ENCODE data around the gene DUSP15. TPM values are rescaled to one million over a fixed set of nuclear protein-coding genes. Genes with fewer than 3 reads are reported as not detected.
A peak's percentile ranks its signal among the peaks of the same experiment; 100 is the strongest.

DUSP15 gene
- total and polyA plus RNA-seq, 7 donors = 0.60 to 2.6 (median 1.7) TPM; not detected in 2

DNA sequence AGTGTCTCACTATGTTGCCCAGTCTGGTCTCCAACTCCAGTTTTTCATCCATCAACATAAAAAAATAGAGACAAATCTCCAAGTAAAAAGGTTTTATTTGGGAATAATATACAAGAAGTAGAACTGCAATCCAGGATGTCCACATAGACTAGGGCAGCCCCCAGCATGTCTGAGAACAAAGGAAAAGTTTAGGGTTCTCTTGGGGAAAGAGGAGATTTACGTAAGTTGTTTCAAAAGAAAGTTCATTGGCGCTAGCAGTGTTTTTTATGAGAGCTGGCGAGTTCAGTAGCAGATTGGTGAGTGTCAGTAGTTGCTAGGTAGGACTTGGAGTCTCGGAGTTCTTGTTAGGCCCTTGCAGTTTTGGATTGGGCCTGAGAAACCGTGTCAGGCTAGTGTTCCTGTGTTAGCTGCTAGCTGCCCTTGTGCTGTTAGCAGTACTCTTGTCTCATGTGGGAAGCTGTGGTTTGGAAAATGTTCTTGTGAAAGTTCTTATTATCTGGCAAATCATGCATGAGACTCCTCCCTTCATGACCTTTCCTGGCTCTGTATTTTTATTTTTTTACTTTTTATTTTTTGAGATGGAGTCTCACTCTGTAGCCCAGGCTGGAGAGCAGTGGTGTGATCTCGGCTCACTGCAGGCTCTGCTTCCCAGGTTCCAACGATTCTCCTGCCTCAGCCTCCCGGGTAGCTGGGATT, 24.8 kb upstream of the DUSP15 start:
- WGBS, 2 donors = 41 to 44% methylated on average over 8 of the region's 8 CpGs
- H3K4me1 ChIP-seq = peaks cover 0 to 5% (median 2%) of the 10 kb centered on the region in 4 donors
- no peaks in the 10 kb centered on the region for H3K9me3 ChIP-seq
- H3K27me3 ChIP-seq = no peaks in the 10 kb centered on the region
- peak; percentile 86 for DNase-seq
- peak overlapping the region; percentile 58 to 72 (median 66) for H3K27ac ChIP-seq
- no peaks in the 10 kb centered on the region for H3K36me3 ChIP-seq
- no peak overlapping the region for H3K4me3 ChIP-seq
- intact Hi-C loops (cut with DNase I) = no loop called here
- no peak for TF ChIP-seq EP300 (IDR thresholded peaks at IDR 0.05)
- no peak for TF ChIP-seq POLR2A (IDR thresholded peaks at IDR 0.05)
- peak in 1 of 4 donors; percentile 63 for TF ChIP-seq POLR2AphosphoS5 (IDR thresholded peaks at IDR 0.05)
- TF ChIP-seq, protein P1, sequence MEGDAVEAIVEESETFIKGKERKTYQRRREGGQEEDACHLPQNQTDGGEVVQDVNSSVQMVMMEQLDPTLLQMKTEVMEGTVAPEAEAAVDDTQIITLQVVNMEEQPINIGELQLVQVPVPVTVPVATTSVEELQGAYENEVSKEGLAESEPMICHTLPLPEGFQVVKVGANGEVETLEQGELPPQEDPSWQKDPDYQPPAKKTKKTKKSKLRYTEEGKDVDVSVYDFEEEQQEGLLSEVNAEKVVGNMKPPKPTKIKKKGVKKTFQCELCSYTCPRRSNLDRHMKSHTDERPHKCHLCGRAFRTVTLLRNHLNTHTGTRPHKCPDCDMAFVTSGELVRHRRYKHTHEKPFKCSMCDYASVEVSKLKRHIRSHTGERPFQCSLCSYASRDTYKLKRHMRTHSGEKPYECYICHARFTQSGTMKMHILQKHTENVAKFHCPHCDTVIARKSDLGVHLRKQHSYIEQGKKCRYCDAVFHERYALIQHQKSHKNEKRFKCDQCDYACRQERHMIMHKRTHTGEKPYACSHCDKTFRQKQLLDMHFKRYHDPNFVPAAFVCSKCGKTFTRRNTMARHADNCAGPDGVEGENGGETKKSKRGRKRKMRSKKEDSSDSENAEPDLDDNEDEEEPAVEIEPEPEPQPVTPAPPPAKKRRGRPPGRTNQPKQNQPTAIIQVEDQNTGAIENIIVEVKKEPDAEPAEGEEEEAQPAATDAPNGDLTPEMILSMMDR (IDR thresholded peaks at IDR 0.05) = no peak

DNA sequence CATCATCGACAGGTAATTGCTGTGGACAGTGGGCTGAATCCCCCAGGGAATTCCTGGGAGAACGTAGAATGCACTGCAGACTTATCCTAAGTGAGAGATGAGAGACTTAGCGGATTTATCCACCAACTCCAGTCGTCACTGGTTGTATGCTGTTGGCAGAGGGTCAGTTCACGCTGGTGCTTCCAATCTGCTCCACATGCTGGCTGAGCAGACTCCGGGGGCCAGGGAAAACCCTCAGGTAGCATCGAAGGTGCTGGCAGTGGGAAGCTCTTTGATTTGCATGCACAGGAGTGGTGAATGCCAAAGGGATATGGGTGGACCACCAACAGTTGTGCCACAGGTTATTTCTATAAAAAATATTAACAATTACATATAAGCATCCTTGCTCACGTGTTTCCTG, 20.3 kb upstream of the DUSP15 start:
- no peak overlapping the region for H3K27ac ChIP-seq
- no peak for DNase-seq
- peaks cover 0 to 5% (median 2%) of the 10 kb centered on the region in 4 donors for H3K4me1 ChIP-seq
- no peaks in the 10 kb centered on the region for H3K9me3 ChIP-seq
- H3K36me3 ChIP-seq = no peaks in the 10 kb centered on the region
- TF ChIP-seq POLR2A (IDR thresholded peaks at IDR 0.05) (no peak), POLR2AphosphoS5 (IDR thresholded peaks at IDR 0.05) (no peak), EP300 (IDR thresholded peaks at IDR 0.05) (no peak)
- TF ChIP-seq, protein P1 (IDR thresholded peaks at IDR 0.05) = no peak
- WGBS, 2 donors = 69 to 77% methylated on average over 8 of the region's 8 CpGs
- H3K4me3 ChIP-seq = no peak overlapping the region
- intact Hi-C loops (cut with DNase I) = no loop called here
- no peaks in the 10 kb centered on the region for H3K27me3 ChIP-seq

DNA sequence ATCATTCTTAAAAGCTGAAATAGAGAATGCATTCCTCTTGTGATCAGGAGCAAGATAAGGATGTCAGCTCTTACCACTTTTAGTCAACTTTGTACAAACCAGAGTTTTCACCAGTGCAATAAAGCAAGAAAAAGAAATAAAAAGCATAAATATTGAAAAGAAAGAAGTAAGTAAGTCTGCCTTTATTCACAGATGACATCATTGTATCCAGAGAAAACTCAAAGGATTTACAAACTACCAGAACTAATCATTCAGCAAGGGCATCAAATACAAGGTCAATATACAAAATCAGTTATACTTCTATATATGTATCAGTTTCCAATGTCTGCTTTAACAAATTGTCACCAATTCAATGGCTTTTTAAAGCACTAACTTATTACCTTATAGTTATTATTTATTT, 13.5 kb upstream of the DUSP15 start:
- Histone ChIP-seq H3K9me3 (no peaks in the 10 kb centered on the region), H3K36me3 (no peaks in the 10 kb centered on the region), H3K27me3 (no peaks in the 10 kb centered on the region), H3K27ac (no peak overlapping the region), H3K4me3 (no peak overlapping the region), H3K4me1 (peaks cover 0 to 11% (median 2%) of the 10 kb centered on the region in 4 donors)
- intact Hi-C loops (cut with DNase I) = no loop called here
- no peak for DNase-seq
- TF ChIP-seq, protein P1 (IDR thresholded peaks at IDR 0.05) = no peak
- no peak for TF ChIP-seq POLR2A (IDR thresholded peaks at IDR 0.05)
- TF ChIP-seq EP300 (IDR thresholded peaks at IDR 0.05) = no peak
- TF ChIP-seq POLR2AphosphoS5 (IDR thresholded peaks at IDR 0.05) = no peak

DNA sequence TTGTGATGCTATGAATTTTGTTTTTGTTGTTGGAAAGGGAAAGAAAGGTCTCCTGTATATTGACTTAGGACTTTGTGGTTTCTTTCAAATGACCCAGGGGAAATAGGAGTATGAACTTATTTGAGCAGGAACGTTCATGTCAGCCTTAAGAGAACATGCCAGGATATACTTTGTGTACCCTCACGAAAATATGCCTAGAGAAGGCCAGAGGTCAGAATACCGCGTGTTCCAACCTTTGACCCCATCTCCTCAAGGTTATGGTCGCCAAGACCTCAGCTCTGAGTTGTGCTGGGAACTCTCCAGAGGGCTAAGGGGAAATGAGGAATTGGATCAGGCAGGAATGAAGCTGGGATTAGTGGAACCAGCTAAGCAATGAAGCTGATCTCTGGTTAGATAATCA, 11.6 kb upstream of the DUSP15 start:
- 37 to 57% methylated on average over 5 of the region's 5 CpGs for WGBS, 2 donors
- no peak for DNase-seq
- intact Hi-C loops (cut with DNase I) = no loop called here

More for the DNA sequence above, 11.6 kb upstream of the DUSP15 start:
- H3K4me3 ChIP-seq = no peak overlapping the region
- TF ChIP-seq, protein P1 (IDR thresholded peaks at IDR 0.05) = no peak
- TF ChIP-seq POLR2A (IDR thresholded peaks at IDR 0.05) = no peak
- no peak for TF ChIP-seq EP300 (IDR thresholded peaks at IDR 0.05)
- no peak for TF ChIP-seq POLR2AphosphoS5 (IDR thresholded peaks at IDR 0.05)
- no peaks in the 10 kb centered on the region for H3K27me3 ChIP-seq
- H3K27ac ChIP-seq = no peak overlapping the region
- no peaks in the 10 kb centered on the region for H3K9me3 ChIP-seq
- H3K4me1 ChIP-seq = peaks cover 0 to 11% (median 2%) of the 10 kb centered on the region in 4 donors
- no peaks in the 10 kb centered on the region for H3K36me3 ChIP-seq

Measured in sigmoid colon (tissue), 7 donors.